OCI-LY7 (cell line): Measurements from ENCODE around the gene DNAJC11. TPM values are rescaled to one million over a fixed set of nuclear protein-coding genes. Genes with fewer than 3 reads are reported as not detected.

ENCODE experiments used
- BruUV-seq: library from RNA; stranded (reverse); fragments of 400-500 nt; replicated peaks from 2 replicates; lab custom pipeline; 2021; lab: Mats Ljungman, UMichigan
- CTCF ChIA-PET: fragments of 300-600 bp; sonication (Branson Sonifier 250); formaldehyde crosslinking; loops from one replicate; lab custom pipeline; 2022; ENCODE audit warnings: antibody characterized with exemption; ENCODE audit not compliant: unreplicated experiment; lab: Charles Lee
- POLR2A ChIA-PET: fragments of 300-600 bp; sonication (Branson Sonifier 250); formaldehyde crosslinking; loops from one replicate; lab custom pipeline; 2022; ENCODE audit warnings: antibody characterized with exemption; lab: Charles Lee
- DNase-seq: peaks from one replicate; pipeline ENCODE4 v3.0.0-alpha.2; 2015; ENCODE audit warnings: low spot score
- H2AFZ ChIP-seq: fragments of 200-600 bp; sonication (generic), shearing (Covaris generic); 2 replicates; pipeline ENCODE4 v1.6.1; 2014; ENCODE audit warnings: mild to moderate bottlenecking, antibody characterized with exemption, low read length, moderate library complexity
- H3K27ac ChIP-seq: fragments of 200-600 bp; sonication (generic); 2 replicates; pipeline ENCODE4 v1.5.1; 2014; ENCODE audit warnings: mixed run types, low read depth, mild to moderate bottlenecking, moderate library complexity, low read length, inconsistent platforms; ENCODE audit not compliant: poor library complexity, severe bottlenecking
- H3K36me3 ChIP-seq: fragments of 200-600 bp; sonication (generic); 2 replicates; pipeline ENCODE4 v1.6.1; 2014; ENCODE audit warnings: mild to moderate bottlenecking, antibody characterized with exemption, low read length, moderate library complexity, mixed read lengths; ENCODE audit not compliant: insufficient read depth
- H3K4me1 ChIP-seq: fragments of 200-600 bp; sonication (generic); 2 replicates; pipeline ENCODE4 v1.5.1; 2014; ENCODE audit warnings: mild to moderate bottlenecking, low read length; ENCODE audit not compliant: insufficient read depth, poor library complexity, severe bottlenecking
- H3K4me2 ChIP-seq: fragments of 200-600 bp; sonication (generic); 2 replicates; pipeline ENCODE4 v1.6.1; 2014; ENCODE audit warnings: mild to moderate bottlenecking, low read length
- H3K4me3 ChIP-seq: fragments of 200-600 bp; sonication (generic); 2 replicates; pipeline ENCODE4 v1.5.1; 2014; ENCODE audit warnings: mild to moderate bottlenecking, low read depth, low read length; ENCODE audit not compliant: poor library complexity, severe bottlenecking
- H3K79me2 ChIP-seq: fragments of 200-600 bp; sonication (generic); 2 replicates; pipeline ENCODE4 v1.6.1; 2016; ENCODE audit warnings: low read depth, mild to moderate bottlenecking, low read length, moderate library complexity, mixed read lengths; ENCODE audit not compliant: insufficient read depth
- H3K9me2 ChIP-seq: fragments of 200-600 bp; sonication (generic); 2 replicates; pipeline ENCODE4 v1.6.1; 2016; ENCODE audit warnings: mild to moderate bottlenecking, low read length, mixed read lengths; ENCODE audit not compliant: insufficient read depth
- H3K9me3 ChIP-seq: fragments of 200-600 bp; sonication (generic); 2 replicates; pipeline ENCODE4 v1.6.1; 2014; ENCODE audit warnings: mild to moderate bottlenecking, mixed run types, low read length, mixed read lengths
- H4K20me1 ChIP-seq: fragments of 200-600 bp; sonication (generic); 2 replicates; pipeline ENCODE4 v1.6.1; 2014; ENCODE audit warnings: mild to moderate bottlenecking, antibody characterized with exemption, low read length, moderate library complexity, mixed read lengths; ENCODE audit not compliant: insufficient read depth
- EZH2phosphoT487 ChIP-seq: fragments of 200-600 bp; sonication (generic); IDR thresholded peaks from 2 replicates; pipeline ENCODE4 v1.6.1; 2018; ENCODE audit warnings: low read depth, borderline replicate concordance, mild to moderate bottlenecking, mixed run types, antibody characterized with exemption, low read length, moderate library complexity, mixed read lengths
- intact Hi-C: fragments of 100-400 bp; cut with micrococcal nuclease; formaldehyde crosslinking; loops from one replicate; pipeline ENCODE4 v1.10.0; 2022; ENCODE audit not compliant: unreplicated experiment
- total RNA-seq, 2 experiments: library from RNA; depleted of rRNA in 1 of 2; stranded (reverse); fragments of >200 nt in 1 of 2; shearing (Covaris generic) in 1 of 2; gene quantifications; 2 replicates each; pipeline ENCODE4 v1.2.3, GENCODE V29; 2014 to 2022
- TF ChIP-seq, protein P1 (sequence below): fragments of 200-600 bp; sonication (generic); conservative IDR thresholded peaks from 2 replicates; pipeline ENCODE4 v1.5.1; 2014; ENCODE audit warnings: mild to moderate bottlenecking, antibody characterized with exemption, low read length, moderate library complexity, mixed read lengths

Gene DNAJC11
- total RNA-seq, 2 experiments from 2014 or later, result 31.0 to 65.6 TPM

DNA sequence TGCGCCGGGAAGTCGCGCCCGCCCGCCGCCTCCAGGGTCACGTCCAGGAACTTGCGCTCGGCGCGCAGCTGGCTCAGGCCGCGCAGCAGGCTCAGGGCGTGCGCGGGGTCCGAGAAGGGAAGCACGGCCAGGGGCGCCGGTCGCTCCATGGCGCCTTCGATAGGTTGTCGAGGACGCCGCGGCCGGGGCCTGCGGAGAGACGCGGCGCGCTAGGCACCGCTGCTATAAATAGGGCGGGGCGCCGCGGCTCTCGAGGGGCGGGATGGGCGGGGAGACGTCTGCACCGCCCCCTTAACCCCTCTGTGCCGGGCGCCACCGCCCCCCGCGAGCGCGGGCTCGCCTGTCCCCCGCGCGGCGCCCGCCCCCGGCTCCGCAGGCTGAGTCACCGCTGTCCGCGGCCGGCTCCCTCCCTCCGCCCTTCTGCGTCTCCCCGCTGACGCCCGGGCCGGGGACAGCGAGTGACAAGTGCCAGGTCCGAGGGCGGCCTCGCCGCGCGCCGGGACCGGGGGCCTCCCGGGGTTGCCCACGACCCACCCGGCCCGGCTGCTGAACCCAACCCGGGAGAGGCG is 98.9 kb downstream of the DNAJC11 start, which contains the start of gene KLHL21:
TSS of gene KLHL21 (minus strand) at position 201 of the 569 bp plus-strand sequence. CDS start at position 149, 52 bp downstream.
- peak; percentile 75 for DNase-seq
- Histone ChIP-seq H4K20me1 (no peaks in the 10 kb centered on the region), H2AFZ (peak within 1 kb of the TSS; percentile 59), H3K4me2 (peak within 1 kb of the TSS; percentile 82), H3K79me2 (no peaks in the 10 kb centered on the region), H3K4me1 (peaks cover 35% of the 10 kb centered on the region), H3K9me2 (no peaks in the 10 kb centered on the region), H3K27ac (no peak within 1 kb of the TSS), H3K36me3 (peaks cover 8% of the 10 kb centered on the region; the same call in 1 of the 2 replicates), H3K9me3 (no peaks in the 10 kb centered on the region), H3K4me3 (peak within 1 kb of the TSS; percentile 71)
- intact Hi-C loops, result loop anchor here (2.0 kb wide), 1 partner anchor 48 kb away; the partner anchor contains the start of genes NOL9 and TAS1R1
- ChIA-PET CTCF (no interaction called here), POLR2A (interaction anchor here (1.3 kb wide), 1 partner anchor 25 kb away, joined by 3 read pairs; no protein-coding TSS in a partner anchor)
- TF ChIP-seq, protein P1, sequence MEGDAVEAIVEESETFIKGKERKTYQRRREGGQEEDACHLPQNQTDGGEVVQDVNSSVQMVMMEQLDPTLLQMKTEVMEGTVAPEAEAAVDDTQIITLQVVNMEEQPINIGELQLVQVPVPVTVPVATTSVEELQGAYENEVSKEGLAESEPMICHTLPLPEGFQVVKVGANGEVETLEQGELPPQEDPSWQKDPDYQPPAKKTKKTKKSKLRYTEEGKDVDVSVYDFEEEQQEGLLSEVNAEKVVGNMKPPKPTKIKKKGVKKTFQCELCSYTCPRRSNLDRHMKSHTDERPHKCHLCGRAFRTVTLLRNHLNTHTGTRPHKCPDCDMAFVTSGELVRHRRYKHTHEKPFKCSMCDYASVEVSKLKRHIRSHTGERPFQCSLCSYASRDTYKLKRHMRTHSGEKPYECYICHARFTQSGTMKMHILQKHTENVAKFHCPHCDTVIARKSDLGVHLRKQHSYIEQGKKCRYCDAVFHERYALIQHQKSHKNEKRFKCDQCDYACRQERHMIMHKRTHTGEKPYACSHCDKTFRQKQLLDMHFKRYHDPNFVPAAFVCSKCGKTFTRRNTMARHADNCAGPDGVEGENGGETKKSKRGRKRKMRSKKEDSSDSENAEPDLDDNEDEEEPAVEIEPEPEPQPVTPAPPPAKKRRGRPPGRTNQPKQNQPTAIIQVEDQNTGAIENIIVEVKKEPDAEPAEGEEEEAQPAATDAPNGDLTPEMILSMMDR, result no peak
- no peak for TF ChIP-seq EZH2phosphoT487
- BruUV-seq, result no TSS peak

DNA sequence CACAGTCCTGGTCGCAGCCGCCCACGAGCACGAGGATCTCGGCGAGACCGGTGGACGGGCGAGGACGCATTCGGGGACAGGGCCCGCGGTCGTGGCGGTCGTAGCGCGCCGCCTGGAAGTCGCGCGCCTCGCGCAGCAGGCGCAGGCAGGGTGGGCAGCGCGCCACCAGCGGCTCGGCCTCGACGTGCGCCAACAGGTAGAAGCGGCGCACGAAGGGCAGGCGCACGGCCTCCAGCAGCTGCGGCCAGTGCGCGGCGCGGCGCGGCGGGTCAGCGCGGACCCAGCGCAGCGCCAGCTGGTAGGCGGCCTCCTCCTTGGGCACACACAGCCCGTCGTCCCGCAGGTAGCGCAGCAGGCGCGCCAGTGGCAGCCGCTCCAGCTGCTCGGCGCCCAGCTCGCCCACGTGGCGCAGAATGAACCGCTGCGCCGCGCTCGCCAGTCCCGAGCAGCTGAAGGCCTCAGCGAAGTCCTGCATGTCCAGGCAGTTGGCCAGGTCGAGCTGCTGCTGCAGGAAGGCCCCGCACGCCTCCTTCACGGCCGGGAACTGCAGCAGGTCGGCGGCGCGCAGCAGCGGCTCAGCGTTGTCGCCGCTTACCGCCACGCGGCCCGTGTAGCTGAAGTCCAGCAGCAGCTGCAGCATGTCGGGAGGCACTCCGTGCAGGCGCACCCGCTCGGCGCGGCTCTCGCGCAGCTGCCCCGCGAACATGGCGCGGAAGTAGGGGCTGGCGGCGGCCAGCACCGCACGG is 99.5 kb downstream of the DNAJC11 start:
- Histone ChIP-seq H3K27ac (no peak overlapping the region), H3K4me3 (peak overlapping the region; percentile 71), H3K9me3 (no peaks in the 10 kb centered on the region), H3K4me1 (peaks cover 35% of the 10 kb centered on the region), H3K4me2 (peak overlapping the region; percentile 82), H3K79me2 (no peaks in the 10 kb centered on the region), H3K9me2 (no peaks in the 10 kb centered on the region), H3K36me3 (peaks cover 13% of the 10 kb centered on the region; the same call in 1 of the 2 replicates), H2AFZ (peak overlapping the region; percentile 59), H4K20me1 (no peaks in the 10 kb centered on the region)
- CTCF ChIA-PET, result interaction anchor here (1.1 kb wide), 1 partner anchor 179 kb away, joined by 3 read pairs; no protein-coding TSS in a partner anchor
- no peak for DNase-seq
- no TSS peak for BruUV-seq
- POLR2A ChIA-PET, result interaction anchor here (1.3 kb wide), 1 partner anchor 24 kb away, joined by 3 read pairs; no protein-coding TSS in a partner anchor
- intact Hi-C loops, result loop anchor here (2.0 kb wide), 1 partner anchor 47 kb away; the partner anchor contains the start of genes NOL9 and TAS1R1
- no peak for TF ChIP-seq EZH2phosphoT487
- TF ChIP-seq, protein P1, result no peak
